HepG2 (cell line): Measurements from ENCODE around the gene GNG7. TPM values are rescaled to one million over a fixed set of nuclear protein-coding genes. Genes with fewer than 3 reads are reported as not detected.
A peak's percentile ranks its signal among the peaks of the same experiment; 100 is the strongest.

Experiments used
- CREM ChIP-seq, 2 experiments: sonication (generic) in 1 of 2; formaldehyde crosslinking in 1 of 2; IDR thresholded peaks; 2 replicates each; pipeline versions ENCODE4 v1.4.0 to v1.6.1; 2016 to 2020; ENCODE audit warnings: antibody characterized with exemption in 1 of 2, mild to moderate bottlenecking in 1 of 2, missing genetic modification reagents in 1 of 2
- EHMT2 ChIP-seq: fragments of 200-600 bp; sonication (generic); IDR thresholded peaks from 2 replicates; pipeline ENCODE4 v1.7.0; 2017; ENCODE audit warnings: antibody characterized with exemption, low read depth, low read length, borderline replicate concordance
- FUBP1 ChIP-seq: sonication (generic); formaldehyde crosslinking; IDR thresholded peaks from 2 replicates; pipeline ENCODE4 v1.5.1; 2020; ENCODE audit warnings: missing genetic modification reagents, mild to moderate bottlenecking, borderline replicate concordance
- HDAC1 ChIP-seq: sonication (generic); formaldehyde crosslinking; IDR thresholded peaks from 2 replicates; pipeline ENCODE4 v1.5.1; 2020; ENCODE audit warnings: mild to moderate bottlenecking, missing genetic modification reagents
- LBX2 ChIP-seq: sonication (generic); formaldehyde crosslinking; IDR thresholded peaks from 2 replicates; pipeline ENCODE4 v1.5.0; 2020; ENCODE audit warnings: missing genetic modification reagents, mild to moderate bottlenecking, borderline replicate concordance
- MYNN ChIP-seq: sonication (generic); formaldehyde crosslinking; IDR thresholded peaks from 2 replicates; pipeline ENCODE4 v1.4.0; 2020; ENCODE audit warnings: mild to moderate bottlenecking, low read depth, missing genetic modification reagents
- MZF1 ChIP-seq: sonication (generic); formaldehyde crosslinking; IDR thresholded peaks from 2 replicates; pipeline ENCODE4 v1.8.1; 2023; ENCODE audit warnings: mild to moderate bottlenecking, missing genetic modification reagents, borderline replicate concordance
- NCOA5 ChIP-seq: sonication (generic); formaldehyde crosslinking; IDR thresholded peaks from 2 replicates; pipeline ENCODE4 v1.4.0; 2020; ENCODE audit warnings: missing genetic modification reagents
- NFE2L1 ChIP-seq: sonication (generic); formaldehyde crosslinking; IDR thresholded peaks from 2 replicates; pipeline ENCODE4 v1.4.0; 2020; ENCODE audit warnings: missing genetic modification reagents, mild to moderate bottlenecking, borderline replicate concordance
- POGZ ChIP-seq: sonication (generic); formaldehyde crosslinking; IDR thresholded peaks from 2 replicates; pipeline ENCODE4 v1.4.0; 2020; ENCODE audit warnings: mild to moderate bottlenecking, missing genetic modification reagents
- SAFB2 ChIP-seq: sonication (generic); formaldehyde crosslinking; IDR thresholded peaks from 2 replicates; pipeline ENCODE4 v1.5.1; 2020; ENCODE audit warnings: missing genetic modification reagents, low read depth, mild to moderate bottlenecking, borderline replicate concordance
- SCMH1 ChIP-seq: sonication (generic); formaldehyde crosslinking; IDR thresholded peaks from 2 replicates; pipeline ENCODE4 v1.9.0; 2021; ENCODE audit warnings: missing genetic modification reagents, mild to moderate bottlenecking, borderline replicate concordance
- SMAD9 ChIP-seq: sonication (generic); formaldehyde crosslinking; IDR thresholded peaks from 2 replicates; pipeline ENCODE4 v1.5.1; 2020; ENCODE audit warnings: mild to moderate bottlenecking, missing genetic modification reagents
- SNRNP70 ChIP-seq: fragments of 200-400 bp; formaldehyde crosslinking; IDR thresholded peaks from 2 replicates; pipeline ENCODE4 v1.6.1; 2017; ENCODE audit warnings: mild to moderate bottlenecking, low read depth, low read length, moderate library complexity
- THYN1 ChIP-seq: sonication (generic); formaldehyde crosslinking; IDR thresholded peaks from 2 replicates; pipeline ENCODE4 v1.8.1; 2023; ENCODE audit warnings: low read depth, mild to moderate bottlenecking, moderate library complexity, missing genetic modification reagents, borderline replicate concordance
- ZBTB37 ChIP-seq: sonication (generic); formaldehyde crosslinking; IDR thresholded peaks from 2 replicates; pipeline ENCODE4 v1.4.0; 2020; ENCODE audit warnings: mild to moderate bottlenecking, missing genetic modification reagents
- ZNF251 ChIP-seq: sonication (generic); formaldehyde crosslinking; IDR thresholded peaks from 2 replicates; pipeline ENCODE4 v1.9.0; 2021; ENCODE audit warnings: mild to moderate bottlenecking, missing genetic modification reagents
- ZNF512 ChIP-seq: sonication (generic); formaldehyde crosslinking; IDR thresholded peaks from 2 replicates; pipeline ENCODE4 v1.4.0; 2020; ENCODE audit warnings: mild to moderate bottlenecking, missing genetic modification reagents
- ZNF781 ChIP-seq: sonication (generic); formaldehyde crosslinking; IDR thresholded peaks from 2 replicates; pipeline ENCODE4 v1.5.1; 2020; ENCODE audit warnings: borderline replicate concordance, mild to moderate bottlenecking, missing genetic modification reagents; ENCODE audit errors: not compliant biosample characterization
- ZNF788 ChIP-seq: sonication (generic); formaldehyde crosslinking; IDR thresholded peaks from 2 replicates; pipeline ENCODE4 v1.5.0; 2020; ENCODE audit warnings: mild to moderate bottlenecking, missing genetic modification reagents, borderline replicate concordance
- ZNF841 ChIP-seq: sonication (generic); formaldehyde crosslinking; IDR thresholded peaks from 2 replicates; pipeline ENCODE4 v1.8.1; 2023; ENCODE audit warnings: missing genetic modification reagents, borderline replicate concordance
- polyA plus RNA-seq, 8 experiments: library from polyadenylated mRNA; depleted of rRNA in 3 of 8; stranded (reverse) in 7 of 8; unstranded in 1 of 8; fragments of >200 nt; fragmentation: Illumina TruSeq in 4 of 8; extraction: Trizol in 4 of 8; gene quantifications; 2 replicates each; pipeline versions ENCODE4 v1.2.1 to v1.2.3, GENCODE V29; 2011 to 2016; ENCODE audit warnings: low read depth in 4 of 8, missing spikeins in 1 of 8, mixed read lengths in 1 of 8; ENCODE audit not compliant: insufficient read depth in 1 of 8
- total RNA-seq, 5 experiments: library from RNA; depleted of rRNA; stranded (reverse); fragments of >200 nt; fragmentation: Illumina TruSeq; extraction: Trizol; gene quantifications; 2 replicates each; pipeline ENCODE4 v1.2.3, GENCODE V29; 2016; ENCODE audit warnings: low read depth in 1 of 5
- TF ChIP-seq, protein P1 (sequence below): sonication (generic); formaldehyde crosslinking; IDR thresholded peaks from 2 replicates; pipeline ENCODE4 v1.4.0; 2020; ENCODE audit warnings: mild to moderate bottlenecking, missing genetic modification reagents, borderline replicate concordance

The GNG7 gene
- total and polyA plus RNA-seq, 2 of the 13 experiments (the other 11 are each of a cell fraction or from before 2014, with no cell fraction given): 1.4 to 3.3 TPM

DNA sequence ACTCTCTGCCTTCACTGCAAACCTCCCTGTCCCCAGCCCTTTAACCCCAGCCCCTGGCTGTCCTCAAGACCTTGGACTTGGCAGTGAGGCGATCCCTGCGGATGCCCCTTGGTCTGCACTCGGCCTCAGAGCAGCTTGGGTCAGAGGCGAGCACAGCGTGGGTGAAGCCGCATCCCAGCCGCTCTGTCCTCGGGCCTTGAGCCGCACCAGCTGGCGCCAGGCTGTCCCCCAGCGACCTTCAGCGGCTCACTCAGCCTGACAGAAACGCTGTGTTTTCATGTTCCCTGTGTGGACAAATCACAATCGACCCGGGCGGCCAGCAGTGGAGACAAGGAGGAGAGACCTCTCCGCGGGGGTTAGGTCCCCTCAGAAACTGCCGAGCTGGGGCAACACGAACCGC is 52.0 kb downstream of the GNG7 start (continued):
- TF ChIP-seq MZF1 (CRISPR knock-in tag) (no peak), ZNF251 (CRISPR knock-in tag) (no peak), SCMH1 (CRISPR knock-in tag) (no peak), SAFB2 (CRISPR knock-in tag) (no peak), ZNF512 (CRISPR knock-in tag) (no peak), NCOA5 (CRISPR knock-in tag) (no peak), FUBP1 (CRISPR knock-in tag) (no peak), ZBTB37 (CRISPR knock-in tag) (no peak), NFE2L1 (CRISPR knock-in tag) (no peak), MYNN (CRISPR knock-in tag) (no peak), LBX2 (CRISPR knock-in tag) (no peak), ZNF781 (peak; percentile 34), EHMT2 (no peak), SMAD9 (CRISPR knock-in tag) (no peak), HDAC1 (CRISPR knock-in tag) (peak; percentile 43; the same call in 1 of the 2 replicates), SNRNP70 (no peak), THYN1 (CRISPR knock-in tag) (no peak), CREM (IDR thresholded peaks at IDR 0.05) (no peak), CREM (CRISPR knock-in tag; IDR thresholded peaks at IDR 0.05) (no peak), ZNF788 (CRISPR knock-in tag) (no peak), POGZ (no peak), ZNF841 (CRISPR knock-in tag) (no peak)
- TF ChIP-seq, protein P1, sequence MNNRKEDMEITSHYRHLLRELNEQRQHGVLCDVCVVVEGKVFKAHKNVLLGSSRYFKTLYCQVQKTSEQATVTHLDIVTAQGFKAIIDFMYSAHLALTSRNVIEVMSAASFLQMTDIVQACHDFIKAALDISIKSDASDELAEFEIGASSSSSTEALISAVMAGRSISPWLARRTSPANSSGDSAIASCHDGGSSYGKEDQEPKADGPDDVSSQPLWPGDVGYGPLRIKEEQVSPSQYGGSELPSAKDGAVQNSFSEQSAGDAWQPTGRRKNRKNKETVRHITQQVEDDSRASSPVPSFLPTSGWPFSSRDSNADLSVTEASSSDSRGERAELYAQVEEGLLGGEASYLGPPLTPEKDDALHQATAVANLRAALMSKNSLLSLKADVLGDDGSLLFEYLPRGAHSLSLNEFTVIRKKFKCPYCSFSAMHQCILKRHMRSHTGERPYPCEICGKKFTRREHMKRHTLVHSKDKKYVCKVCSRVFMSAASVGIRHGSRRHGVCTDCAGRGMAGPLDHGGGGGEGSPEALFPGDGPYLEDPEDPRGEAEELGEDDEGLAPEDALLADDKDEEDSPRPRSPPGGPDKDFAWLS (CRISPR knock-in tag): no peak
